Measurements from ENCODE around the gene CAMSAP2. TPM values are rescaled to one million over a fixed set of nuclear protein-coding genes. Genes with fewer than 3 reads are reported as not detected.
A peak's percentile ranks its signal among the peaks of the same experiment; 100 is the strongest.
"Not testable (repeated sequence)": the region's sequence is repeated elsewhere in the genome, so short reads cannot be mapped to it uniquely, and the experiment has no call there.

CAMSAP2 gene
- polyA plus RNA-seq, 1 donor (not counting 4 experiments of a cell fraction or from before 2014, with no cell fraction given), result 47.8 TPM

DNA sequence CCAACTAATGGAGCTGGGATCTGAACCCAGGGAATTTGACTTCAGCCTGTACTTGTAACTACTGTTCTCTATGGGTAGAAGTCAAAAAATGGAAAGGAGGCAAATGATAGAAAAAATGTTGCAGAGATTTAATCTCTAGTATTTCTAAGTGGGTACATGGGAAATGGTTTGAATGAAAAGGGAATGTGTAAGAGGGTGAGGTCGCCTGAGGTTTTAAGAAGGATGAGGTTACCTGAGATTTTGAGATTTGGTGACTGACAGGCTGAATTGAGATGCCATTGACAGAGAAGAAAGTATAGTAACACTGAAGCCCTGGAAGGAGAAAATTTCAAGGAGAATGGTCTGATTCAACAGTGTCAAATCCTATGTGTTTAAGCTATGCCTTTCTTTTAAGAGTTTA, 5.5 kb downstream of the CAMSAP2 start:
- dilution Hi-C loops (cut with MboI; ENCODE audit: extremely low pct_ligation_motif_present, low sequenced_read_pairs), result no loop called here
- Histone ChIP-seq H3K9ac (ENCODE audit: control insufficient read depth, extremely low read depth, insufficient read depth, low read length) (no peak overlapping the region), H4K20me1 (ENCODE audit: control insufficient read depth, extremely low read depth, insufficient read depth, low read length) (peaks cover 4% of the 10 kb centered on the region), H3K9me3 (ENCODE audit: control insufficient read depth, low read depth, low read length) (no peaks in the 10 kb centered on the region), H3K27ac (ENCODE audit: control insufficient read depth, insufficient read depth, low read length) (no peak overlapping the region), H3K4me1 (ENCODE audit: control insufficient read depth, extremely low read depth, insufficient read depth, low read length) (peaks cover 14% of the 10 kb centered on the region), H3K4me2 (ENCODE audit: control insufficient read depth, extremely low read depth, insufficient read depth, low read depth, low read length) (peak overlapping the region; percentile 39), H2AFZ (ENCODE audit: control insufficient read depth, low read length) (no peak overlapping the region), H3K9me1 (ENCODE audit: control insufficient read depth, extremely low read depth, insufficient read depth, low read length) (no peaks in the 10 kb centered on the region), H3K4me3 (ENCODE audit: control insufficient read depth in 2 of 3, extremely low read depth in 1 of 3, insufficient read depth in 2 of 3, low read depth in 1 of 3, low read length in 3 of 3) (no peak overlapping the region), H3K27me3 (ENCODE audit: control insufficient read depth, extremely low read depth, insufficient read depth, low read length) (no peaks in the 10 kb centered on the region), H3K79me2 (ENCODE audit: control insufficient read depth, insufficient read depth, low read length) (peaks cover 92% of the 10 kb centered on the region), H3K36me3 (ENCODE audit: control insufficient read depth in 2 of 2, extremely low read depth in 1 of 2, insufficient read depth in 2 of 2, low read length in 2 of 2) (peaks cover 3 to 14% of the 10 kb centered on the region in 2 experiments)
- TF ChIP-seq, protein P1, sequence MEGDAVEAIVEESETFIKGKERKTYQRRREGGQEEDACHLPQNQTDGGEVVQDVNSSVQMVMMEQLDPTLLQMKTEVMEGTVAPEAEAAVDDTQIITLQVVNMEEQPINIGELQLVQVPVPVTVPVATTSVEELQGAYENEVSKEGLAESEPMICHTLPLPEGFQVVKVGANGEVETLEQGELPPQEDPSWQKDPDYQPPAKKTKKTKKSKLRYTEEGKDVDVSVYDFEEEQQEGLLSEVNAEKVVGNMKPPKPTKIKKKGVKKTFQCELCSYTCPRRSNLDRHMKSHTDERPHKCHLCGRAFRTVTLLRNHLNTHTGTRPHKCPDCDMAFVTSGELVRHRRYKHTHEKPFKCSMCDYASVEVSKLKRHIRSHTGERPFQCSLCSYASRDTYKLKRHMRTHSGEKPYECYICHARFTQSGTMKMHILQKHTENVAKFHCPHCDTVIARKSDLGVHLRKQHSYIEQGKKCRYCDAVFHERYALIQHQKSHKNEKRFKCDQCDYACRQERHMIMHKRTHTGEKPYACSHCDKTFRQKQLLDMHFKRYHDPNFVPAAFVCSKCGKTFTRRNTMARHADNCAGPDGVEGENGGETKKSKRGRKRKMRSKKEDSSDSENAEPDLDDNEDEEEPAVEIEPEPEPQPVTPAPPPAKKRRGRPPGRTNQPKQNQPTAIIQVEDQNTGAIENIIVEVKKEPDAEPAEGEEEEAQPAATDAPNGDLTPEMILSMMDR (optimal IDR thresholded peaks at IDR 0.05 in 1 of 3, IDR thresholded peaks at IDR 0.05 in 1 of 3, conservative IDR thresholded peaks at IDR 0.05 in 1 of 3; ENCODE audit: extremely low read depth in 1 of 3, insufficient read depth in 2 of 3, low read length in 3 of 3), result no peak
- no peak for TF ChIP-seq EZH2 (IDR thresholded peaks at IDR 0.05; ENCODE audit: low read length)
- DNase-seq (ENCODE audit: low read depth, low spot score), result no peak
- FAIRE-seq, result no peak

DNA sequence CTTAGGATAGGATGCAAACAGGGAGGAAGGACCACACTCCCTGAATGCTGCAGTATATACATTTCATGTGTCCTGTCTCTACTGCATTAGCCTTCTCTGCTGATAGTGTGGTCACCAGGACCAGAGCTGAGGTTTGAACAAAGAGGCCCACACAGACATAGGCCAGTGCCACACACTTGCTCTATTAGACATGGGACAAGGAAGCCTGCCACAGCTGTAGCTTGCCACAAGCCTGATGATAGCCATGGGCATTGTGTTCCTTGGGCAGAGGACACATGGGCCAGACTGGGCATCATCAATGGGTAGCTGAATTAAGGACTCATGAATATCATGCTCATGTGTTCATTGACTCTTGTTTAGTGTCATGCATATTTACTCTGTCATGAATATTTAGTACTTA, 10.4 kb downstream of the CAMSAP2 start:
- dilution Hi-C loops (cut with MboI; ENCODE audit: extremely low pct_ligation_motif_present, low sequenced_read_pairs), result no loop called here
- Histone ChIP-seq H2AFZ (ENCODE audit: control insufficient read depth, low read length) (no peak overlapping the region), H3K27me3 (ENCODE audit: control insufficient read depth, extremely low read depth, insufficient read depth, low read length) (no peaks in the 10 kb centered on the region), H3K4me1 (ENCODE audit: control insufficient read depth, extremely low read depth, insufficient read depth, low read length) (peaks cover 16% of the 10 kb centered on the region), H3K27ac (ENCODE audit: control insufficient read depth, insufficient read depth, low read length) (no peak overlapping the region), H4K20me1 (ENCODE audit: control insufficient read depth, extremely low read depth, insufficient read depth, low read length) (peaks cover 8% of the 10 kb centered on the region), H3K9ac (ENCODE audit: control insufficient read depth, extremely low read depth, insufficient read depth, low read length) (no peak overlapping the region), H3K36me3 (ENCODE audit: control insufficient read depth in 2 of 2, extremely low read depth in 1 of 2, insufficient read depth in 2 of 2, low read length in 2 of 2) (peaks cover 9 to 20% of the 10 kb centered on the region in 2 experiments), H3K9me1 (ENCODE audit: control insufficient read depth, extremely low read depth, insufficient read depth, low read length) (no peaks in the 10 kb centered on the region), H3K4me2 (ENCODE audit: control insufficient read depth, extremely low read depth, insufficient read depth, low read depth, low read length) (no peak overlapping the region), H3K79me2 (ENCODE audit: control insufficient read depth, insufficient read depth, low read length) (peaks cover 97% of the 10 kb centered on the region), H3K4me3 (ENCODE audit: control insufficient read depth in 2 of 3, extremely low read depth in 1 of 3, insufficient read depth in 2 of 3, low read depth in 1 of 3, low read length in 3 of 3) (no peak overlapping the region), H3K9me3 (ENCODE audit: control insufficient read depth, low read depth, low read length) (no peaks in the 10 kb centered on the region)
- TF ChIP-seq EZH2 (IDR thresholded peaks at IDR 0.05; ENCODE audit: low read length), result no peak
- TF ChIP-seq, protein P1 (optimal IDR thresholded peaks at IDR 0.05 in 1 of 3, IDR thresholded peaks at IDR 0.05 in 1 of 3, conservative IDR thresholded peaks at IDR 0.05 in 1 of 3; ENCODE audit: extremely low read depth in 1 of 3, insufficient read depth in 2 of 3, low read length in 3 of 3), result no peak
- no peak for DNase-seq (ENCODE audit: low read depth, low spot score)
- FAIRE-seq, result no peak

DNA sequence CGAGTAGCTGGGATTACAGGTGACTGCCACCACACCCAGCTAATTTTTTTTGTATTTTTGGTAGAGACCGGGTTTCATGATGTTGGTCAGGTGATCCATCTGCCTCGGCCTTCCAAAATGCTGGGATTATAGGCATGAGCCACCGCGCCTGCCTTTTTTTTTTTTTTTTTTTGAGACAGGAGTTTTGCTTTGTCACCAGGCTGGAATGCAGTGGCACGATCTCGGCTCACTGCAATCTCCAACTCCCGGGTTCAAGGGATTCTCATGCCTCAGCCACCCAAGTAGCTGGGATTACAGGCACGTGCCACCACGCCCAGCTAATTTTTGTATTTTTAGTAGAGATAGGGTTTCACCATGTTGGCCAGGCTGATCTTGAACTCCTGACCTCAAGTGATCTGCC, 12.1 kb downstream of the CAMSAP2 start:
- H3K4me2 ChIP-seq (ENCODE audit: control insufficient read depth, extremely low read depth, insufficient read depth, low read depth, low read length), result not testable (repeated sequence)

More for the DNA sequence above, 12.1 kb downstream of the CAMSAP2 start:
- H3K4me3 ChIP-seq (ENCODE audit: control insufficient read depth in 2 of 3, extremely low read depth in 1 of 3, insufficient read depth in 2 of 3, low read depth in 1 of 3, low read length in 3 of 3); H4K20me1 ChIP-seq (ENCODE audit: control insufficient read depth, extremely low read depth, insufficient read depth, low read length); DNase-seq (ENCODE audit: low read depth, low spot score); H3K9me3 ChIP-seq (ENCODE audit: control insufficient read depth, low read depth, low read length); H2AFZ ChIP-seq (ENCODE audit: control insufficient read depth, low read length); H3K9me1 ChIP-seq (ENCODE audit: control insufficient read depth, extremely low read depth, insufficient read depth, low read length); FAIRE-seq; dilution Hi-C loops (cut with MboI; ENCODE audit: extremely low pct_ligation_motif_present, low sequenced_read_pairs); H3K27ac ChIP-seq (ENCODE audit: control insufficient read depth, insufficient read depth, low read length); H3K9ac ChIP-seq (ENCODE audit: control insufficient read depth, extremely low read depth, insufficient read depth, low read length); H3K27me3 ChIP-seq (ENCODE audit: control insufficient read depth, extremely low read depth, insufficient read depth, low read length): not testable (repeated sequence)
- peaks cover 9 to 24% of the 10 kb centered on the region in 2 experiments for H3K36me3 ChIP-seq (ENCODE audit: control insufficient read depth in 2 of 2, extremely low read depth in 1 of 2, insufficient read depth in 2 of 2, low read length in 2 of 2)
- H3K79me2 ChIP-seq (ENCODE audit: control insufficient read depth, insufficient read depth, low read length), result peaks cover 95% of the 10 kb centered on the region
- peaks cover 11% of the 10 kb centered on the region for H3K4me1 ChIP-seq (ENCODE audit: control insufficient read depth, extremely low read depth, insufficient read depth, low read length)

Measured in keratinocyte (primary cell).